ENCODE measurements around the gene TRIM56. TPM values are rescaled to one million over a fixed set of nuclear protein-coding genes. Genes with fewer than 3 reads are reported as not detected.
"Not testable (repeated sequence)": the region's sequence is repeated elsewhere in the genome, so short reads cannot be mapped to it uniquely, and the experiment has no call there.

TRIM56 gene
- polyA plus RNA-seq, 2 donors: 6.2 to 13.5 TPM

DNA sequence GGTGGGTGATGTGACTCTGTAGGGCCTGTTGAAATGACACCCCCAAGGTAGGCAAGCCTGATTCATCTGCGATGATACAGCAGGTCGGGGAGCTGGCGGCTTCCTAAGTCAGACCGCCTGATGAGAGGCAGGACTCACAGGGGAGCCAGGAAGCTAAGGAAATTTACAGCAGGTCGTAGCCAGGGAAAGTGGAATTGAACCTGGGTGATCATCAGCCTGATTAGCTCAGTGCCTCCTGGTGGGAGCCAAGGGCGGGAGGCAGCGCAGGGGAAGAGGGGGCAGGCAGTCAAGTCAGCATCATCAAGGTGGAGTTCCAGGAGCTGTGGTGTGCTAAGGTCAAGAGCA lies 18.5 kb upstream of the TRIM56 start:
- no peak overlapping the region for H3K4me3 ChIP-seq (ENCODE audit: low read depth in 1 of 2, low read length in 2 of 2)
- no peaks in the 10 kb centered on the region for H3K4me1 ChIP-seq (ENCODE audit: control insufficient read depth in 2 of 2, insufficient read depth in 2 of 2, low read length in 1 of 2)
- 68 to 70% methylated on average over 7 of the region's 7 CpGs for WGBS, 2 donors
- H3K27me3 ChIP-seq (ENCODE audit: control insufficient read depth in 1 of 2, insufficient read depth in 2 of 2, low read length in 2 of 2): no peaks in the 10 kb centered on the region
- no peak overlapping the region for H3K27ac ChIP-seq (ENCODE audit: low read depth in 2 of 2, low read length in 1 of 2)
- no peaks in the 10 kb centered on the region for H3K36me3 ChIP-seq (ENCODE audit: control insufficient read depth in 2 of 2, insufficient read depth in 2 of 2, low read length in 1 of 2)
- no peaks in the 10 kb centered on the region for H3K9me3 ChIP-seq (ENCODE audit: control insufficient read depth in 2 of 2, insufficient read depth in 1 of 2, low read depth in 1 of 2, low read length in 1 of 2)

GRCh38 chr7:101068401-101068800 lies 16.9 kb upstream of the TRIM56 start:
- H3K27ac ChIP-seq (ENCODE audit: low read depth in 2 of 2, low read length in 1 of 2): no peak overlapping the region
- H3K9me3 ChIP-seq (ENCODE audit: control insufficient read depth in 2 of 2, insufficient read depth in 1 of 2, low read depth in 1 of 2, low read length in 1 of 2): no peaks in the 10 kb centered on the region
- no peaks in the 10 kb centered on the region for H3K27me3 ChIP-seq (ENCODE audit: control insufficient read depth in 1 of 2, insufficient read depth in 2 of 2, low read length in 2 of 2)
- no peaks in the 10 kb centered on the region for H3K36me3 ChIP-seq (ENCODE audit: control insufficient read depth in 2 of 2, insufficient read depth in 2 of 2, low read length in 1 of 2)
- WGBS, 2 donors: 90% methylated on average over 10 of the region's 10 CpGs
- no peak overlapping the region for H3K4me3 ChIP-seq (ENCODE audit: low read depth in 1 of 2, low read length in 2 of 2)
- no peaks in the 10 kb centered on the region for H3K4me1 ChIP-seq (ENCODE audit: control insufficient read depth in 2 of 2, insufficient read depth in 2 of 2, low read length in 1 of 2)

DNA sequence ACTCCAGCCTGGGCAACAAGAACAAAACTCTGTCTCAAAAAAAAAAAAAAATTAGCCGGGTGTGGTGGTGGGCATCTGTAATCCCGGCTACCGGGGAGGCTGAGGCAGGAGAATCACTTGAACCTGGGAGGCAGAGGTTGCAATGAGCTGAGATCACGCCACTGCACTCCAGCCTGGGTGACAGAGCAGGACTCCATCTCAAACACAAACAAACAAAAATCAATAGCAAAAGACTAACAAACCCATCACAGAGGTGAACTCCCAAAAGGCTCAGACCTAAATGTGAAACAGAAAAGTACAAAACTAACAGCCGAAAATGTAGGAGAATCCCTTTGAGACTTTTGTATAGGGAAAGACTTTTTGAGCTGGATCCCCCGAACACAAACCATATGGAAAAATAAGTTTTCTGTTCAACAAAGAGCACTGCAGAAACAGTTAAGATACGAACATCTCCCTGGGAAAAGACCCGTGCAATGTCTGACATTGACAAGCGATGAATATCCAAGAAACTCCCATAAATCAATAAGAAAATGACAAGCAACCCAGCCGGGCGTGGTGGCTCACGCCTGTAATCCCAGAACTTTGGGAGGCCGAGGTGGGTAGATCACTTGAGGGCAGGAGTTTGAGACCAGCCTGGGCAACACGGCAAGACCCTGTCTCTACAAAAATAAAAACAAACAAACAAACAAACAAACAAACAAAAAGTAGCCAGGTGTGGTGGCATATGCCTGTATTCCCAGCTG lies 13.7 kb upstream of the TRIM56 start:
- not testable (repeated sequence) for H3K27me3 ChIP-seq (ENCODE audit: control insufficient read depth in 1 of 2, insufficient read depth in 2 of 2, low read length in 2 of 2); H3K27ac ChIP-seq (ENCODE audit: low read depth in 2 of 2, low read length in 1 of 2); H3K9me3 ChIP-seq (ENCODE audit: control insufficient read depth in 2 of 2, insufficient read depth in 1 of 2, low read depth in 1 of 2, low read length in 1 of 2); H3K36me3 ChIP-seq (ENCODE audit: control insufficient read depth in 2 of 2, insufficient read depth in 2 of 2, low read length in 1 of 2); H3K4me1 ChIP-seq (ENCODE audit: control insufficient read depth in 2 of 2, insufficient read depth in 2 of 2, low read length in 1 of 2); H3K4me3 ChIP-seq (ENCODE audit: low read depth in 1 of 2, low read length in 2 of 2)
- 67 to 69% methylated on average over 14 of the region's 14 CpGs for WGBS, 2 donors

DNA sequence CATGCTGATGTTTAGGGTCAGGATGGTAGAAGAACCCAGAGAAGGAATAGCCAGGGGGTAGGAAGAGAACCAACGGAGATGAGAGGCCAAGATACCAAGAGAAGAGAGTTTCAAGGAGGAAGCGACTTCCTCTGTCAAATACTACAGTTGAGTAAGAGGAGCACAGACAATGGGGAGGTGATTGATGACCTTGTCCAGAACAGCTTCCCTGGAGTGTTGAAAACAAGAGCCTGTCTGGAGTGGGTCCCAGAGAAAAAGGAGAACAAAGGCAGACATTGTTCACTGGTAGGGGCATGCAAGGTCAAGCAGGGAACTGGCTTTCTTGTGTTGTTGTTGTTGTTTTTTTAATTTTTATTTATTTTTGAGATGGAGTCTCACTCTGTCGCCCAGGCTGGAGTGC lies 9.6 kb upstream of the TRIM56 start:
- Histone ChIP-seq H3K4me3 (ENCODE audit: low read depth in 1 of 2, low read length in 2 of 2) (no peak overlapping the region), H3K36me3 (ENCODE audit: control insufficient read depth in 2 of 2, insufficient read depth in 2 of 2, low read length in 1 of 2) (no peaks in the 10 kb centered on the region), H3K4me1 (ENCODE audit: control insufficient read depth in 2 of 2, insufficient read depth in 2 of 2, low read length in 1 of 2) (no peaks in the 10 kb centered on the region), H3K27me3 (ENCODE audit: control insufficient read depth in 1 of 2, insufficient read depth in 2 of 2, low read length in 2 of 2) (no peaks in the 10 kb centered on the region), H3K9me3 (ENCODE audit: control insufficient read depth in 2 of 2, insufficient read depth in 1 of 2, low read depth in 1 of 2, low read length in 1 of 2) (no peaks in the 10 kb centered on the region), H3K27ac (ENCODE audit: low read depth in 2 of 2, low read length in 1 of 2) (no peak overlapping the region)
- WGBS, 2 donors: 63 to 70% methylated on average over 3 of the region's 3 CpGs

DNA sequence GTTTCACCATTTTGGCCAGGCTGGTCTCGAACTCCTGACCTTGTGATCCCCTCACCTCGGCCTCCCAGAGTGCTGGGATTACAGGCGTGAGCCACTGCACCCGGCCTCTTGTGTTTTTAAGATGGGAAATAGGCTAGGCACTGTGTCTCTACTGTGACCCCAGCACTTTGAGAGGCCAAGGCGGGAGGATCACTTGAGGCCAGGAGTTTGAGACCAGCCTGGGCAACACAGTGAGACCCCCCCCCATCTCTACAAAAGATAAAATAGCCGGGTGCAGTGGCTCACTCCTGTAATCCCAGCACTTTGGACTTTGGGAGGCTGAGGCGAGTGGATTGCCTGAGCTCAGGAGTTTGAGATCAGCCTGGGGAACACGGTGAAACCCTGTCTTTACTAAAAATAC lies 9.1 kb upstream of the TRIM56 start:
- not testable (repeated sequence) for H3K27ac ChIP-seq (ENCODE audit: low read depth in 2 of 2, low read length in 1 of 2); H3K36me3 ChIP-seq (ENCODE audit: control insufficient read depth in 2 of 2, insufficient read depth in 2 of 2, low read length in 1 of 2); H3K4me1 ChIP-seq (ENCODE audit: control insufficient read depth in 2 of 2, insufficient read depth in 2 of 2, low read length in 1 of 2); H3K9me3 ChIP-seq (ENCODE audit: control insufficient read depth in 2 of 2, insufficient read depth in 1 of 2, low read depth in 1 of 2, low read length in 1 of 2); H3K27me3 ChIP-seq (ENCODE audit: control insufficient read depth in 1 of 2, insufficient read depth in 2 of 2, low read length in 2 of 2); H3K4me3 ChIP-seq (ENCODE audit: low read depth in 1 of 2, low read length in 2 of 2)
- whole genome bisulfite sequencing, 2 donors: 73 to 82% methylated on average over 8 of the region's 8 CpGs

GRCh38 chr7:101077303-101078086 lies 7.8 kb upstream of the TRIM56 start:
- 22 to 23% methylated on average over 13 of the region's 13 CpGs for whole genome bisulfite sequencing, 2 donors
- no peaks in the 10 kb centered on the region for H3K27me3 ChIP-seq (ENCODE audit: control insufficient read depth in 1 of 2, insufficient read depth in 2 of 2, low read length in 2 of 2)
- no peaks in the 10 kb centered on the region for H3K36me3 ChIP-seq (ENCODE audit: control insufficient read depth in 2 of 2, insufficient read depth in 2 of 2, low read length in 1 of 2)
- no peaks in the 10 kb centered on the region for H3K4me1 ChIP-seq (ENCODE audit: control insufficient read depth in 2 of 2, insufficient read depth in 2 of 2, low read length in 1 of 2)
- no peak overlapping the region for H3K4me3 ChIP-seq (ENCODE audit: low read depth in 1 of 2, low read length in 2 of 2)
- no peak overlapping the region for H3K27ac ChIP-seq (ENCODE audit: low read depth in 2 of 2, low read length in 1 of 2)
- H3K9me3 ChIP-seq (ENCODE audit: control insufficient read depth in 2 of 2, insufficient read depth in 1 of 2, low read depth in 1 of 2, low read length in 1 of 2): no peaks in the 10 kb centered on the region

GRCh38 chr7:101081432-101081831 lies 3.8 kb upstream of the TRIM56 start:
- Histone ChIP-seq H3K4me1 (ENCODE audit: control insufficient read depth in 2 of 2, insufficient read depth in 2 of 2, low read length in 1 of 2) (peaks cover 0 to 2% of the 10 kb centered on the region in 2 donors), H3K4me3 (ENCODE audit: low read depth in 1 of 2, low read length in 2 of 2) (no peak overlapping the region), H3K27me3 (ENCODE audit: control insufficient read depth in 1 of 2, insufficient read depth in 2 of 2, low read length in 2 of 2) (no peaks in the 10 kb centered on the region), H3K27ac (ENCODE audit: low read depth in 2 of 2, low read length in 1 of 2) (peak overlapping the region in 1 of 2 donors; percentile 21), H3K9me3 (ENCODE audit: control insufficient read depth in 2 of 2, insufficient read depth in 1 of 2, low read depth in 1 of 2, low read length in 1 of 2) (no peaks in the 10 kb centered on the region), H3K36me3 (ENCODE audit: control insufficient read depth in 2 of 2, insufficient read depth in 2 of 2, low read length in 1 of 2) (no peaks in the 10 kb centered on the region)
- 46 to 52% methylated on average over 1 of the region's 1 CpG for WGBS, 2 donors

GRCh38 chr7:101084865-101085161 lies 468 bp upstream of the TRIM56 start:
- Histone ChIP-seq H3K4me3 (ENCODE audit: low read depth in 1 of 2, low read length in 2 of 2) (peak overlapping the region in 1 of 2 donors; percentile 79), H3K27me3 (ENCODE audit: control insufficient read depth in 1 of 2, insufficient read depth in 2 of 2, low read length in 2 of 2) (no peaks in the 10 kb centered on the region), H3K9me3 (ENCODE audit: control insufficient read depth in 2 of 2, insufficient read depth in 1 of 2, low read depth in 1 of 2, low read length in 1 of 2) (no peaks in the 10 kb centered on the region), H3K4me1 (ENCODE audit: control insufficient read depth in 2 of 2, insufficient read depth in 2 of 2, low read length in 1 of 2) (peaks cover 0 to 16% of the 10 kb centered on the region in 2 donors), H3K27ac (ENCODE audit: low read depth in 2 of 2, low read length in 1 of 2) (peak overlapping the region; percentile 96 to 97), H3K36me3 (ENCODE audit: control insufficient read depth in 2 of 2, insufficient read depth in 2 of 2, low read length in 1 of 2) (peaks cover 3 to 23% of the 10 kb centered on the region in 2 donors)
- 43 to 53% methylated on average over 5 of the region's 5 CpGs for WGBS, 2 donors

DNA sequence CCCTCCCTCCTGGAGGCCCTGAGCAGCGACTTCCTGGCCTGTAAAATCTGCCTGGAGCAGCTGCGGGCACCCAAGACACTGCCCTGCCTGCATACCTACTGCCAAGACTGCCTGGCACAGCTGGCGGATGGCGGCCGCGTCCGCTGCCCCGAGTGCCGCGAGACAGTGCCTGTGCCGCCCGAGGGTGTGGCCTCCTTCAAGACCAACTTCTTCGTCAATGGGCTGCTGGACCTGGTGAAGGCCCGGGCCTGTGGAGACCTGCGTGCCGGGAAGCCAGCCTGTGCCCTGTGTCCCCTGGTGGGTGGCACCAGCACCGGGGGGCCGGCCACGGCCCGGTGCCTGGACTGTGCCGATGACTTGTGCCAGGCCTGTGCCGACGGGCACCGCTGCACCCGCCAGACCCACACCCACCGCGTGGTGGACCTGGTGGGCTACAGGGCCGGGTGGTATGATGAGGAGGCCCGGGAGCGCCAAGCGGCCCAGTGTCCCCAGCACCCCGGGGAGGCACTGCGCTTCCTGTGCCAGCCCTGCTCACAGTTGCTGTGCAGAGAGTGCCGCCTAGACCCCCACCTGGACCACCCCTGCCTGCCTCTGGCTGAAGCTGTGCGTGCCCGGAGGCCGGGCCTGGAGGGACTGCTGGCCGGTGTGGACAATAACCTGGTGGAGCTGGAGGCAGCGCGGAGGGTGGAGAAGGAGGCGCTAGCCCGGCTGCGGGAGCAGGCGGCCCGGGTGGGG lies 2.2 kb downstream of the TRIM56 start:
- H3K27me3 ChIP-seq (ENCODE audit: control insufficient read depth in 1 of 2, insufficient read depth in 2 of 2, low read length in 2 of 2): no peaks in the 10 kb centered on the region
- WGBS, 2 donors: 72 to 83% methylated on average over 42 to 45 of the region's 45 CpGs
- peaks cover 0 to 18% of the 10 kb centered on the region in 2 donors for H3K4me1 ChIP-seq (ENCODE audit: control insufficient read depth in 2 of 2, insufficient read depth in 2 of 2, low read length in 1 of 2)
- H3K36me3 ChIP-seq (ENCODE audit: control insufficient read depth in 2 of 2, insufficient read depth in 2 of 2, low read length in 1 of 2): peaks cover 3 to 23% of the 10 kb centered on the region in 2 donors
- peak overlapping the region; percentile 6 to 24 for H3K27ac ChIP-seq (ENCODE audit: low read depth in 2 of 2, low read length in 1 of 2)
- H3K4me3 ChIP-seq (ENCODE audit: low read depth in 1 of 2, low read length in 2 of 2): peak overlapping the region; percentile 45 to 79
- H3K9me3 ChIP-seq (ENCODE audit: control insufficient read depth in 2 of 2, insufficient read depth in 1 of 2, low read depth in 1 of 2, low read length in 1 of 2): no peaks in the 10 kb centered on the region

Measured in esophagus (tissue), 2 donors.